HG03103 (cell line): ENCODE results near the gene CAB39.

Experiments
- ATAC-seq: cut with Tn5 transposase; IDR thresholded peaks from one replicate; pipeline ENCODE4 v1.9.1; 2021; ENCODE audit warnings: low read depth; ENCODE audit not compliant: unreplicated experiment

CAB39 gene

DNA sequence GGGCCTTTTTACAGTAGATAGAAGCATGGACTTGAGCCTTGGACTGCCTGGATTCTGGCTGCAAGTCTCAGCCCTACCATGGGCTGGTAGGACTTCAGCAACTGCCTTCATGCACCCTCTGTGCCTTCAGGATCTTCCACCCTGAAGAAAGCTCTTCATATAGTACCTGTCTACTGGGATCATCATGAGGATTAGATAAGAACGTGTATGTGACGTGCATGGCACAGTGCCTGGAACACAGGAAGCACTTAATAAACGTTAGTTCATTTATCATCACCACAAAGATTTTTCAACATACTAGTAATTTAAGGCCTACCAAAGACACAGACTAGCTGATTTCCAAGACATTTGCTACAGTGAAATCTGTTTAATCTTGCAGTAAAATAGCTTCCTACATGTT, 98.9 kb downstream of the CAB39 start:
- no peak for ATAC-seq

DNA sequence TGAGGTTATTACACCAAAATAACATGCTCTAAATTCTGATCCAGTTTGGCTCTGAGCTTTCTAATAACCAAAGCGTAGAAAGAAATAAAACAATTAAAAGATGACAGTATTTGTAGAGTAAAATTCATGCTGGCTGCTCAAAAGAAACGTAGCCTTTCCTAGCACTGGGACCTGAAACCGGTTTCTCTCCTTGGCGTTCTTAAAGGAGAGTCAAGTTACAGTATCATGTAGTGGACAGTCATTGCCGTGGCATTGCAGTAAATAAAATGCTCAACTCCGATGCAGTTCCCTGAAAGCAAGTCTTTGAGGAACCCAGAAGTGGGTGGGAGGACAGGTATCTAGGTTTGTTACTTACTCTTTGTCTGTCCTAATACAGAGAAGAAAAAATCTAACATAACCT, 99.4 kb downstream of the CAB39 start:
- no peak for ATAC-seq

DNA sequence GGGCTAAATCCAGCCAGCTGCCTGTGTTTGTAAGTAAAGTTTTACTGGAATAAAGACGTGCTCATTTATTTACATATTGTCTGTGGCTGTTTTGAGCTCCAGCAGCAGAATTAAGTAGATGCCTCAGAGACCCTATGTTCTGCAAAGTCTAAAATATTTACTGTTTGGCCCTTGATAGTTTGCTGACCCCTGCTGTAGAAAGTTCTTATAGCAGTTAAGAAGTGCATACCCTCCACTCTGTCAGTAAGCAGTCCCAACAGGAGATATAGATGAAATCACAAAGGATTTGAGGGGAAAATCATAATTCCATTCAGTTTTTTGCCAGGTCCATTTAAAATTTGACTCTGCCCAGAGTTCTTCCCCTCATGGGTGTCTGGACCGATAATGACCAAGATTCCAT, 102.0 kb downstream of the CAB39 start:
- ATAC-seq: no peak

DNA sequence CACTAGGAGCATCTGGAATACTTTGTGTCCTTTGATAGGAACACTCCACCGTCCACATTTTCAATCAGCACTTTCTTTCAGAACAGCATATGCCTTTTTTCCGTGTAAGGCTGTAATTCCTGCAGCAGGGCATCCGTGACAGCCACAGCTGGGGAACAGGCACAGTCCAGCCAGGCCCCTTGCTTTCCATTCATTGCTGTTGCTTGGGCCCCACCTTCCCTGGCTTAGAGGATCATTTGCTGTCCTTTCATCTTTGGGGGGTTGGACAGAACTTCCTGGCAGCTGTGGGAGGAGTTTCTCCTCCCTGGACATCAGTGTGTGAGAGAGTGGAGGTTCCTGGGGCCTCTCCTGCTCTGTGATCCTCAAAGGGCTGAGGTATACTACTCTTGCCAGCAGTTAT, 102.4 kb downstream of the CAB39 start:
- no peak for ATAC-seq

DNA sequence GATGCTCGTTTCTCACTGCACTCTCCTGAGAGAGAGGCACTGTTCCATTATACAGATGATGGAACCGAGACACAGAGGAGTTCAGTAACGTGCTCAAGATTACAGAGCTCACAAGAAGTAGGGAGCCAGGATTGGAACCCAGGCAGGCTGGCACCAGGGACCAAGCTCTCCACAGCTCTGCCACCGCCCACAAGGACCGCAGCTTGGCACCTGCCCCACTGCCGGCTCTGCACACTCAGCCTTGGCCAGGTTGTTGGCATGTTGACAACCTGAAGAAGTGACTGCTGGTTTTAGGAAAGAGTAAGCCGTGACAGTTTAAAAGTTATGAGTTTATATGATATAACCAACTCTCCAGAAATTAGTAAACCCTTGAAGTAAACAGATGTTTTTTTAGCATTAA, 104.1 kb downstream of the CAB39 start:
- no peak for ATAC-seq

DNA sequence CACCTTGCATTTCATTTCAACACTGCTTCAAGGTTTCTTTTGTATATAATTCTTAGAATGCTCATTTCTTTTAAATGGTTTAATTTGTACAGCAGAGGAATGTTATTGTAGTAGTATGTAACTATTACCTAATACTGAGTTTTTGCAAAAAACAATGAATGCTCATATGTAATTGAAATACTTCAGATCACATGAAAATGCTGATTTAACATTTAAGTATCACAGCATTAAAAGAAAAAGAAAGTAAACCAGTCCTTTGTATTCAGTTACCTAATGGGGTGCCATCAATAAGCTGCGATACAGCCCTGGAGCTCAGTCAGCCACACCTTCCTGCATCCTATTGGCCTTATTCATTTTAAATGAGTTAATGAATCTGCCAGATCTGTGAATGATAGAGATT, 106.8 kb downstream of the CAB39 start:
- ATAC-seq: no peak

DNA sequence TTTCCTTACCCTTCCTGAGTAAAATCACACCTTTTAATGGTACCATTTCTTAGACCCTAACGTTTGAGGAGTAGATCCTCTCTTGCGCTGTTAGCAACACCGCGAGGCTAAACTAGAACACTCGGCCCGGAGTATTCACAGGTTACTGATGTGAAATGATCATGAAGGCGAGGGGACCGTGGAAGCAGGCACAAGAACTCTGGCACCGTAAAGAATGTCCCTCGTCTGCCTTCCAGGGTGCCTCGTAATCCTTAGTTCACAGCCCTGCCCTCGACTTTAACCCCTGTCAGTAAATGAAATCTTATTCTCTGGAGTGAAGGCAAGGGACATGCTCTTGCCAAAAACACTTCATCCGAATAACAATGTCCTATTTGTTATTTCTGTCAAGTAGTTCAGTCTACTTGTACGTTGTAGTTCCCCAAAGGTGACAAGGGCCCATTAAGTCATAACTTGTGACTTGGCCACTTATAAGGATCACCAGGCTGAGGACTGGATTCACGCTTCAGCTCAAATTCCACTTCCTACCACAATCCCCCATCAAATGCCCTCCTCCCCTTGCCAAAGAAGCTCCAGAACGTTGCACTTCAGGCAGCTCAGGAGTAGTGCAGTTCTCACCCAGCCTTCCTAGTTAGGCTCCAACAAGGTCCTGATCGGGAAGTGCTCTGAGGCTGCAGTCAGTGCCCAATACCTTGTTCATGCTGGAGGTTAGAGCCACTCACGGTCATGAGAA, 108.8 kb downstream of the CAB39 start:
- no peak for ATAC-seq

DNA sequence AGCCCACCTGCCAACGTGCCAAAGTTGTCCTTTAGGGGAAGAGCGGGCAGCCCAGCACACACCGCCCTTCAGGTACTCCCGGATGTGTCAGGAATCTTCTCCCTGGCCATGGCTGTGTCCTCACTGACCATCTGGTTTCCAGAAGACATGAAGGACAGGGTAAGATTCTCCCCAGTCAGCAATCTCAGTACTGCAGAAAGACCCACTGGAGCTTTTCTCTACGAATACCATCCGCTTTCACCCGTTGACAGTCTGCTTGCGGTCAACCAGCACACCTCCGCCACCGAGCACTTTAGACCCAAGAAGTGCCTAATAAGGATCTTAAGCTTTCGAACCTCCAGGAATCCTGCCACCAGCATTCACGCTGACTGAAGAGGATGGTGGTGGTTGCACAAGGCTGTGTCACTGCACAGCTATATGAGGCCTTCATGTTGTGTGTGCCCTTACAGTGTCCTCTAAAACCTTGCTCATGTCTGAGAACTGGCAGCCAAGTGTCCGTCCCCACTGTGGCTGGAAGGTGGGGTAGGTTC, 109.4 kb downstream of the CAB39 start:
- ATAC-seq: no peak

DNA sequence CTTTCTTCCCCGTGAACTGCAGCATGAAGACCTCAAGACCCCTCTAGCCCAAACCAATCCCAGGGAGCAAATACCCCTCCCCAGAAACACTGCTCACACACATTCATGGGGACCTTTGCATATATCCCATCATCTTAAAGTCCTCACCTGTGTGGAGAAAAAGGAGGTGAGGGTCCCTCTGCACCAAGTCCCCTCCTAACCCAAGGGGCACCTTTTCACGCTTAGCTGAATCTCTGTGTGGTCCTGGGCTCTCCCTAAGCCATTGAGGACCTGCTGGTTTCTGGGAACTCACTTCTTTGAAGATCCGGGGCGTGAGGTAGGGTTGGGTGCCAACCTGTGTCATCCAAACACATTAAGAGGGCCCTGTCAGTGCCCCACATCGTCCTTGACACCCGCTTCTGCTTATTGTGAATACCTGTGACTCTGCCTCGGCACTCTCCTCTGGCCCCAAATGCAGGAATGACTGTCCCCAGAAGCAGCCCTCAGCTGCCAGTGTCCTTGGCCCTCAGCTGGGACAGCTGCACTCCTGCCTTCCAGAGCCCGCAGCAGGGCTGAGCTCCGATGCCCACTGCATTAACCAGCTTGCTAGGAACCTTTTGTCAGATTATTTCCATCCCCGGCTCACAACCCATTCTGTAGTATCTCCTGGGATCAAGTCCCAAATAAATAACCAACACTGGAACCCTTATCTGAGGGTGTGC, 110.8 kb downstream of the CAB39 start:
- ATAC-seq: no peak

DNA sequence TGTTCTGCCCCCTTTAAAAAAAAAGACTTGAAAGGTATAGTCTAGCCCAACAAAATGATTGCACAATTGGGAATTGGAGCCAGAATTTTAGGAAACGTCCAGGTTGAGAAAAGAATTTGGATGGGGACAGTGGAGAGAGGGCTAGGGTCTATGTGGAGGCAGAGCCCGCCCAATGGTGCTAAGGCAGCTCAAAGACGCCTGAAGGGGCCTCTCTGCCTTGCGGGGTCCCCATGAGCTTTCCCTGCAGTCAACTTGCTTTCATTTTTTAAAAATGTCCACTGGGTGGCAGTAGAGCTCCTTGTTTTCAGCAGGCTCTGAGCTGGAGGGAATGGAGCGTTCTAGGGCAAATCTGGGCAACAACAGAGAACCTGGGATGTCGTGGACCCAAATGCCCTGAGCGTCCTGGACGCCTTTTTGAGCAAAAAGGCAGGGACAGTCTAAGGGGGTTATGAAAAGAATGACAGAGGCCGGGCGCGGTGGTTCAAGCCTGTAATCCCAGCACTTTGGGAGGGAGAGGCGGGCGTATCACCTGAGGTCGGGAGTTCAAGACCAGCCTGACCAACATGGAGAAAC, 111.8 kb downstream of the CAB39 start:
- ATAC-seq: no peak

DNA sequence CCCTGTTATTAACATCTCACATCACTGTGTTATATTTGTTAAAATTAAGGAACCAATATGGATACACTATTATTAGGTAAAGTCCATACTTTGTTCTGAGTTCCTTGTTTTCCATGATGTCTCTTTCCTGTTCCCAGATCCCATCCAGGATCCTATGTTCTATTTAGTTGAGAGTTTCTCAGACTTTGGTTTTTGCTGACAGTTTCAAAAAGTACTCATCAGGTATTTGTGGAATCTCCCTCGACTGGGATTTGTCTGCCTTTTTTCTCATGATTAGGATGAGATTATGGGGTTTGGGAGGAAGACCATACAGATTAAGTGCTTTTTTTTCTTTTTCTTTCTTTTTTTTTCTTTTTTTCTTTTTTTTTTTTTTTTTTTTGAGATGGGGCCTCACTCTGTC, 112.7 kb downstream of the CAB39 start:
- ATAC-seq: no peak

DNA sequence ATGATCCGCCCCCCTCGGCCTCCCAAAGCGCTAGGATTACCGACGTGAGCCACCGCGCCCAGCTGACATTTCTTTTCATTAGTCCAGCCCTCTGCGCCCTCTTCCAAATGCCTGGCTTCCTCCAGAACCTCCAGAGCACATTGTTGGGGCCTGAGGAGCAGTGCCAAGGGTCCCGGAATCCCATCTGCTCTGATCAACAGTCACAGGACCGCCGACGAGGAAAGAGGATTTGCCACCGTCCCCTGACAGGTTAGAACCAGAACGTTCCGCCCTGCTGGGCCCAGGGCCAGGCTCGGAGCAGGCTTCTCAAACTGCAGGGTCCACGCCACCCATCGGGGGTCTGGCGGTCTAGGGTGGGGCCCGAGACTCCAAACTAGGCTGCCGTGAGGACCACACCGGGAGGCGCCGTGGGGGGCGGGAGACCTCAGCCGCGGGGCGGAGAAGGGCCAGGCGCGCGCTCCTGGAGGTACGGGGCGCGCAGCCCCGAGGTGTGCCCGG, 115.2 kb downstream of the CAB39 start:
- no peak for ATAC-seq

DNA sequence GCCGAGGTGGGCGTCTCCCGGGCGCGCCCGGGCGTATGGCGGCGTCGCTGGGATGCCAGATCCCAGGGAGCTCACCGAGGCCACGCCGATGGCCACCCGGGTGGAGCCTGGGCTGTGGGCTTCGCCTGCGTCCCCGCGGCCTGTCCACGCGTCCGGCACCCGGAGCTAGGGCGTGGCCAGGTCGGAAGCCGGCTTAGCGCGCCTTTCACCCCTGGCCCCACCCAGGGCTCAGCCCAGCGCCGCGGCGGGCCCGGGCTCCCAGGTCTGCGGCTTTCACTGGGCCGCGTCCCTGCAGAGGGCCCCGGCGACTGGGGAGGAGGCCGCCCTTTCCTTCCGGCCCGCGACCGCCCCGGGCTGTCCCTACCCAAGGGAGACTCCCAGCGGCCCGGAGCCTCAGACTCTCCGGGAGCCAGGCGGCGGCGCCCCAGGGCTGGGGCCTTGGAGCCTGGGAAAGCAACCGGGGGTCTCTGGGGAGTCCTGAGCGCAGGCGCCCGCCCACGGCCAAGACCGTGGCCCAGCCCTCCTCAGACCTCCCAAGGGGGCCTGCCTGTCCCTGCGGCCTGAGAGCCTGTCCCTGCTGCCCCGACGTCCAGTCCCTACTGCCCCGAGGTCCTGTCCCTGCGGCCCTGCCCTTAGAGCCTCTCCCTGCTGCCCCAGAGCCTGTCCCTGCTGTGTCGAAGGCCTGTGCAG, 115.8 kb downstream of the CAB39 start:
- no peak for ATAC-seq

DNA sequence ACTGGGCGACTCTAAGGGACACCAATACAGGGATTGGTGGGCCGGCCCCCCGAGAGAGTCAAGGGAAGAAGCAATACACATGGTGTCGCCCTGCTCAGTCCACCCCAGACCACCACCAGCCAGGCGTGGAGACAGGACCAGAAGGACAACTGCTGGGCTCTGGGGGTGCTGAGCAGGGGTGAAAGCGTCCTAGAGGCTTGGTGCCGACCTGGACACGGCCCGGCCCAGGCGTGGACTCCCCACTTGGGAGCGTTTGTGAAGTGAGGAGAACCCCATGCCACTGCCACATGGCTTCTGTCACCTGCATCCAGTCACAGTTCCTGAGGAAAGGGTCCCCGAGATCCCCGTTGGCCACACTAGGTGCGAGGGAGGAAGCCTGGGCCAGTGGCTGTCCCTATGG, 116.7 kb downstream of the CAB39 start:
- ATAC-seq: no peak

DNA sequence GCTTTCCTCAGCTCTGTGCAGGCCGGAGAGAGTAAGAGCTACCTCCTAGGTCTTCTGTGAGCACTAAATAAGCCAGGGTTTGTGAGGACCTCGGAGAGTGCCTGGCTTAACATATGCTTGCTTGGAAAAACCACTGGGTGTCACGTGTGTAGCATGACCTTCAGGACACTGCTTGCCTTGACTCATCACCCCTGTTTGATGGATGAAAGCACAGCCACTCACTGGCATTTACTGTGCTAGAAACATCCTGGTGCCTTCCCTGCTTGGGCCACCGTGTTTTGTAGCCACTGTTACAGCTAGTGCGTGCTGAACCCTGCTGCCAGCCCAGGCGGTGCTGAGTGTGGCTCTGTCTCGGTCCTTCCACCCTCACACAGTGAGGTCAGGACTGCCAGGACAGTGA, 117.3 kb downstream of the CAB39 start:
- no peak for ATAC-seq

DNA sequence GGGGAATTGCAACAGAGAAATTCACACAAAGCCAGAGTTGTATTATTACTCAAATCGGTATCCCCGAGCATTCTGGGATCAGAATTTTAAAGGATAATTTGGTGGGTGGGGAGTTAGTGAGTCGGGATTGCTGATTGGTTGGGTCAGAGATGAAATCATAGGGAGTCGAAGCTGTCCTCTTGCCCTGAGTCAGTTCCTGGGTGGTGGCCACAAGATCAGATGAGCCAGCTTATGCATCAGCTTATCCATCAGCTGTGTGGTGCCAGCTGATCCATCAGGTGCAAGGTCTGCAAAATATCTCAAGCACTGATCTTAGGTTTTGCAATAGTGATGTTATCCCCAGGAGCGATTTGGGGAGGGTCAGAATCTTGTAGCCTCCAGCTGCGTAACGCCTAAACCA, 117.8 kb downstream of the CAB39 start:
- no peak for ATAC-seq

DNA sequence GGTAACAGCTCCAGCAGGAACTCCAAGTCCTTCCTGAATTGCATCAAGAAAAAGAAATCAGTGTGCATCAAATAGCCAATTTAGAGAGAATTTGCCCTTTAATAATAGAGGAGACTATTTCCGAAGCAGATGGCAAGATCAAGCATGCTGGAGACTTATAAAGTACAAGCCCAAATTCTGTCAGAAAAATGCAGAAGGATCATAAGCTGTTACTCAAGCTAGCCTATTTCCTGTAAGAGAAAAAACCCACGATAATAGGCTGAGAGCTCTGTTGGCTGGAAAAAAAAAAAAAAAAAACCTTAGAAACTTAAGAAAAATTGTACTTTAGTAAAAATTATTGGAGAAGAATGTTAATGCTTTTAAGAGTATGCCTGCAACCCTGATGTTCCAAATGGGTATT, 127.7 kb downstream of the CAB39 start:
- no peak for ATAC-seq

DNA sequence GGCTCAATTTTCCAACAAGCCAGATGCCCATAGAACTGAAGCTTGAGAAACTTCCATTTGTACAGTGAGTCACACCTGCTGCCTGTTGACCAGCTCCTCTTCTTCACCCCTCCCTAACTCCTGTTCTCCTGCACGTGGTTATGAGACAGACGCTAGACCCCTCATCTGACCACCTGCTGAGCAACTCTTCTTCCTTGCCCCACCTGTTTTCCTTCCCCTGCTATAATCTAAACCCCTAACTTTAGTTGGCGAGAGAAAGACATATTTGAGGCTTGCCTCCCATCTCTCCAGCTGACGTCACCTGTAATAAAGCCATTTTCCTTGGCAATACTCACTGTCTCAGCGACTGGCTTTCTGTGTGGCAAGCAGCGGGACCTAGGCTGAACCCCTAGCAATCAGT, 129.8 kb downstream of the CAB39 start:
- ATAC-seq: no peak

DNA sequence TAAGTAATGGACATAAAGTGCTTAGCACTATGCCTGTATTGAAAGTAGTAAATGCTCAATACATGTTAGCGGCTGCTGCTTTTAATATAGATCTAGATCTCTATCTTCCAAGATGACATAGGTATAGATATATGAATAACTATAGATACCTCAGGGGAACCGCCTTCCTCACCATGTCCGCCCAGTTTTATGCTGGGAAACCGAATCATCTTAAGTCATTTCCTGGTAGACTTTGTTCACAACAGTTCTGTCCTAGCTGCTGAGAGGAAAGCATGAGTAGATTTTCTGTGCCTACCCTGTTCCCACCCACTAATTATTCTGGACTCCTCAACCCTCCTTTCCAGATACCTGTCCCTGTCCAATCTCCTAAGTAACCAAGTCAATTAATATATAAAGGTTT, 130.5 kb downstream of the CAB39 start:
- ATAC-seq: no peak

DNA sequence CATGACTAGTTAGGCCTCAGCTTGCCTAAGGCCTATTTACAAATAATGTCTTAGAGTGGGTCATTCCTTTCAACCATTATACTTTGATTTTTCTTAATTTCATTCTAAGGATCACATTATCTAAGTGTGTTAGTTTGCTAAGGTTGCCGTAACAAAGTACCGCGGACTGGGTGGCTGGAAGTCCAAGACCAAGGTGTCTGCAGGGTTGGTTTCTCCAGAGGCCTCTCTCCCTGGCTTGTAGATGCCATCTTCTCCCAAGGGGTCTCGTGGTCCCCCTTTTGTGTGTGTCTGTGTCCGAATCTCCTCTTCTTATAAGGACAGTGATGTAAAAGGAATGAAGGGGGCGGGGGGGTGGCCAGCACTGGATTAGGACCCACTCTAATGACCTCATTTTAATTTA, 133.7 kb downstream of the CAB39 start:
- ATAC-seq: no peak

DNA sequence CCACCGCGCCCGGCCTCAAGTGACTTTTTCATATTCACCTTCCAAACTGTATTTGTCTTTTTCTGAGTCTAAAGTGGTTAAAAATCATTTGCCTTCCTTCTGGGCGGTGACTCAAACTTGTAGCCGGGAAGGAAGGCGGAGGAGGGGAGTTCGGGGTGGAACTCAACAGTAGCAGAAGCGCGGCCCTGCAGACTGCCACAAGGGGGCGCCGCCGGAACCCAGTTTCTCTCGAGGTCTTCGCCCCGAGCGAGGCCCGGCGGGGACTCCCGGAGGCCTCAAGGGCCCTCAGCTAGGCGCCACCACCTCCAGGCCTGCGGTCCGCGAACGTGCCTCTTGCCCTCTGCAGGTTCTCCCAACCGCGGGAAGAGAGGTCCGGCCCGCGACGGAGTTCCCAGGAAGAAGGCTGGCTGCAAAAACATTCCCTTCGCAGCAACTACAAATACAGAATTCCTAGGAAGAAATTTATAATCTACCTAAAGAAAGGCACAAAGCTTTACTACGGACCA, 135.3 kb downstream of the CAB39 start:
- no peak for ATAC-seq
